Astrocyte (in vitro differentiated cells and primary cell): ENCODE data around the gene SARS1. TPM values are rescaled to one million over a fixed set of nuclear protein-coding genes. Genes with fewer than 3 reads are reported as not detected.

Experiments
- DNase-seq: peaks from one replicate; pipeline ENCODE4 v3.0.0-alpha.2; 2010; ENCODE audit warnings: low read depth
- FAIRE-seq: peaks from 2 replicates; lab custom pipeline; 2011; peaks lifted over from hg19 to GRCh38; lab: Jason Lieb, UNC
- H2AFZ ChIP-seq: 2 replicates; pipeline ENCODE4 v1.6.0; 2012; ENCODE audit warnings: low read depth, low read length, inconsistent platforms
- H3K27ac ChIP-seq: 2 replicates; pipeline ENCODE4 v1.5.1; 2011; ENCODE audit warnings: low read depth, low read length, inconsistent platforms
- H3K27me3 ChIP-seq: 2 replicates; pipeline ENCODE4 v1.6.0; 2011; ENCODE audit warnings: low read length, inconsistent platforms; ENCODE audit not compliant: insufficient read depth
- H3K36me3 ChIP-seq: 2 replicates; pipeline ENCODE4 v1.5.1; 2011; ENCODE audit warnings: low read length, inconsistent platforms; ENCODE audit not compliant: insufficient read depth
- H3K4me1 ChIP-seq: 2 replicates; pipeline ENCODE4 v1.5.1; 2011; ENCODE audit warnings: low read length, inconsistent platforms; ENCODE audit not compliant: insufficient read depth
- H3K4me2 ChIP-seq: 2 replicates; pipeline ENCODE4 v1.6.0; 2012; ENCODE audit warnings: low read length, inconsistent platforms
- H3K4me3 ChIP-seq: 2 replicates; pipeline ENCODE4 v1.5.1; 2011; ENCODE audit warnings: low read depth, mild to moderate bottlenecking, low read length, inconsistent platforms; ENCODE audit not compliant: insufficient read depth
- H3K79me2 ChIP-seq: 2 replicates; pipeline ENCODE4 v1.6.0; 2012; ENCODE audit warnings: mild to moderate bottlenecking, low read length, inconsistent platforms; ENCODE audit not compliant: insufficient read depth
- H3K9ac ChIP-seq: 2 replicates; pipeline ENCODE4 v1.6.0; 2012; ENCODE audit warnings: mild to moderate bottlenecking, low read length, inconsistent platforms
- H3K9me3 ChIP-seq: 2 replicates; pipeline ENCODE4 v1.5.1; 2012; ENCODE audit warnings: low read depth, mild to moderate bottlenecking, low read length, inconsistent platforms; ENCODE audit not compliant: insufficient read depth
- H4K20me1 ChIP-seq: 2 replicates; pipeline ENCODE4 v1.6.0; 2012; ENCODE audit warnings: low read length, inconsistent platforms; ENCODE audit not compliant: insufficient read depth
- H3K27ac Mint-ChIP-seq: one replicate; pipeline ENCODE4 v1.8.0; 2021; ENCODE audit warnings: mild to moderate bottlenecking, mixed read lengths; ENCODE audit not compliant: unreplicated experiment
- H3K27me3 Mint-ChIP-seq: one replicate; pipeline ENCODE4 v1.8.0; 2021; ENCODE audit warnings: low read depth, mixed read lengths; ENCODE audit not compliant: unreplicated experiment
- H3K36me3 Mint-ChIP-seq: one replicate; pipeline ENCODE4 v1.8.0; 2021; ENCODE audit warnings: low read depth, mixed read lengths; ENCODE audit not compliant: unreplicated experiment
- H3K4me1 Mint-ChIP-seq: one replicate; pipeline ENCODE4 v1.8.0; 2021; ENCODE audit warnings: low read depth, mixed read lengths; ENCODE audit not compliant: unreplicated experiment
- H3K4me3 Mint-ChIP-seq: one replicate; pipeline ENCODE4 v1.8.0; 2021; ENCODE audit warnings: mild to moderate bottlenecking, moderate library complexity, mixed read lengths; ENCODE audit not compliant: unreplicated experiment
- H3K9me3 Mint-ChIP-seq: one replicate; pipeline ENCODE4 v1.8.0; 2021; ENCODE audit warnings: mild to moderate bottlenecking, mixed read lengths; ENCODE audit not compliant: unreplicated experiment
- EZH2 ChIP-seq: IDR thresholded peaks from 2 replicates; pipeline ENCODE4 v1.6.1; 2012; ENCODE audit warnings: mild to moderate bottlenecking, low read length, inconsistent platforms; ENCODE audit not compliant: insufficient read depth
- total RNA-seq: library from RNA; stranded (reverse); gene quantifications from 2 replicates; pipeline ENCODE4 v1.2.1, GENCODE V29; 2021
- TF ChIP-seq, protein P1 (sequence below): IDR thresholded peaks from 2 replicates; pipeline ENCODE4 v1.5.1; 2011; ENCODE audit warnings: low read depth, mild to moderate bottlenecking, inconsistent platforms, low read length, moderate library complexity; ENCODE audit not compliant: insufficient read depth

The SARS1 gene
- total RNA-seq, 1 donor from 2014 or later, result 355 TPM

DNA sequence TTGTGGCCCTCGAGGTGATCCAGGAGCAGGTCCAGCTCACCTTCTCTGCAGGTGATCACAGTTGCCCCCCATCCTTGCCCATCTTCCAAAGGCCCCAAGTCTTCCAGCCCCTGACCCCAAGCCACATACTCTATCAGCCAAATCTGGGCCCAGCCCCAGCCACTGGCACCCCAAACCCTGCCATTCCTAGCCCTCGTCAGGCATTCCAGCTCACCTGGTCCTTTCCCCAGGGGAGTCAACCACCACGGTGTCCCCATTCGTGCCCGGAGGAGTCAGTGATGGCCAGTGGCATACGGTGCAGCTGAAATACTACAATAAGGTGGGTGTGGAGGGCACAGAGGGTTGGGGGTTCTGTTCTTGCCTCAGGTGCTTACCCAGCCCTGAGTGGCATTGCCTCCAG, 47.9 kb downstream of the SARS1 start:
- no peaks in the 10 kb centered on the region for H3K79me2 ChIP-seq
- peaks cover 2% of the 10 kb centered on the region for H3K36me3 Mint-ChIP-seq

DNA sequence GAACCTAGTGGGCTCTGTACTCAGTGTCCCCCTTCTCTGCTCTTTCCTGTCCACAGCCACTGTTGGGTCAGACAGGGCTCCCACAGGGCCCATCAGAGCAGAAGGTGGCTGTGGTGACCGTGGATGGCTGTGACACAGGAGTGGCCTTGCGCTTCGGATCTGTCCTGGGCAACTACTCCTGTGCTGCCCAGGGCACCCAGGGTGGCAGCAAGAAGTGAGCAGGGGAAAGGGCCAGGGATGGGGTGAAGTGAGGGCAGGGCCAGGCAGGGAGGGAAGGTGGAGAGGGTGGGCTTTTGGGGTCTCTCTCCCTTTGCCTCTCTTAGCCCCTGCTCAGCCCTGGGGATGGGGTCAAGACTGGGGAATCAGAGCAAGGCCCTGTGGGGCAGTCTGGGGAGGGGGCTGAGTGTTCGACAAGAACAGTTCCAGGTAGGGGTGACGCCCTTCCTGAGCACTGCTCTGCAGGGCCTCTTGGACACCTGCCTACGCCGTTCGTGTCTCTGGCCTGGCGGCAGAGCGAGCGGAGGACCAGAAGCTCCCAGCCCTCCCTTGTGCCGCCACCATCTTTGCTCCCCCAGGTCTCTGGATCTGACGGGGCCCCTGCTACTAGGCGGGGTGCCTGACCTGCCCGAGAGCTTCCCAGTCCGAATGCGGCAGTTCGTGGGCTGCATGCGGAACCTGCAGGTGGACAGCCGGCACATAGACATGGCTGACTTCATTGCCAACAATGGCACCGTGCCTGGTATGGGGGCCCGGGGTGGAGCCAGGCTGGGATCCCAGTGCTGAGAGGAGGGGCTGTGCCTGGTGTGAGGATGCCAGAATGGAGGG, 48.7 kb downstream of the SARS1 start:
- peaks cover 9% of the 10 kb centered on the region for H3K4me1 ChIP-seq
- Mint-ChIP-seq H3K27ac (no peak overlapping the region), H3K4me3 (no peak overlapping the region), H3K36me3 (peaks cover 3% of the 10 kb centered on the region), H3K27me3 (peaks cover 2% of the 10 kb centered on the region), H3K9me3 (no peaks in the 10 kb centered on the region), H3K4me1 (peaks cover 3% of the 10 kb centered on the region)
- H2AFZ ChIP-seq, result no peak overlapping the region
- no peak overlapping the region for H3K4me2 ChIP-seq
- H3K79me2 ChIP-seq, result no peaks in the 10 kb centered on the region
- FAIRE-seq, result no peak
- H3K4me3 ChIP-seq, result no peak overlapping the region
- H3K9me3 ChIP-seq, result no peaks in the 10 kb centered on the region
- no peaks in the 10 kb centered on the region for H3K27me3 ChIP-seq
- H3K9ac ChIP-seq, result no peak overlapping the region
- H4K20me1 ChIP-seq, result no peaks in the 10 kb centered on the region
- no peak for TF ChIP-seq EZH2
- DNase-seq, result no peak
- H3K36me3 ChIP-seq, result no peaks in the 10 kb centered on the region
- no peak overlapping the region for H3K27ac ChIP-seq

More for the DNA sequence above, 47.9 kb downstream of the SARS1 start:
- no peaks in the 10 kb centered on the region for H3K9me3 Mint-ChIP-seq
- no peak overlapping the region for H3K27ac Mint-ChIP-seq
- H3K4me3 ChIP-seq, result no peak overlapping the region
- DNase-seq (no peak), FAIRE-seq (no peak)
- H3K36me3 ChIP-seq, result no peaks in the 10 kb centered on the region
- TF ChIP-seq EZH2, result no peak
- TF ChIP-seq, protein P1, sequence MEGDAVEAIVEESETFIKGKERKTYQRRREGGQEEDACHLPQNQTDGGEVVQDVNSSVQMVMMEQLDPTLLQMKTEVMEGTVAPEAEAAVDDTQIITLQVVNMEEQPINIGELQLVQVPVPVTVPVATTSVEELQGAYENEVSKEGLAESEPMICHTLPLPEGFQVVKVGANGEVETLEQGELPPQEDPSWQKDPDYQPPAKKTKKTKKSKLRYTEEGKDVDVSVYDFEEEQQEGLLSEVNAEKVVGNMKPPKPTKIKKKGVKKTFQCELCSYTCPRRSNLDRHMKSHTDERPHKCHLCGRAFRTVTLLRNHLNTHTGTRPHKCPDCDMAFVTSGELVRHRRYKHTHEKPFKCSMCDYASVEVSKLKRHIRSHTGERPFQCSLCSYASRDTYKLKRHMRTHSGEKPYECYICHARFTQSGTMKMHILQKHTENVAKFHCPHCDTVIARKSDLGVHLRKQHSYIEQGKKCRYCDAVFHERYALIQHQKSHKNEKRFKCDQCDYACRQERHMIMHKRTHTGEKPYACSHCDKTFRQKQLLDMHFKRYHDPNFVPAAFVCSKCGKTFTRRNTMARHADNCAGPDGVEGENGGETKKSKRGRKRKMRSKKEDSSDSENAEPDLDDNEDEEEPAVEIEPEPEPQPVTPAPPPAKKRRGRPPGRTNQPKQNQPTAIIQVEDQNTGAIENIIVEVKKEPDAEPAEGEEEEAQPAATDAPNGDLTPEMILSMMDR, result no peak
- no peak overlapping the region for H3K4me2 ChIP-seq
- no peak overlapping the region for H3K4me3 Mint-ChIP-seq
- H3K27me3 Mint-ChIP-seq, result peaks cover 2% of the 10 kb centered on the region
- H3K27ac ChIP-seq, result no peak overlapping the region
- no peaks in the 10 kb centered on the region for H3K27me3 ChIP-seq
- no peak overlapping the region for H2AFZ ChIP-seq
- H4K20me1 ChIP-seq, result no peaks in the 10 kb centered on the region
- H3K9me3 ChIP-seq, result no peaks in the 10 kb centered on the region
- H3K9ac ChIP-seq, result no peak overlapping the region
- peaks cover 6% of the 10 kb centered on the region for H3K4me1 Mint-ChIP-seq
- H3K4me1 ChIP-seq, result peaks cover 4% of the 10 kb centered on the region

DNA sequence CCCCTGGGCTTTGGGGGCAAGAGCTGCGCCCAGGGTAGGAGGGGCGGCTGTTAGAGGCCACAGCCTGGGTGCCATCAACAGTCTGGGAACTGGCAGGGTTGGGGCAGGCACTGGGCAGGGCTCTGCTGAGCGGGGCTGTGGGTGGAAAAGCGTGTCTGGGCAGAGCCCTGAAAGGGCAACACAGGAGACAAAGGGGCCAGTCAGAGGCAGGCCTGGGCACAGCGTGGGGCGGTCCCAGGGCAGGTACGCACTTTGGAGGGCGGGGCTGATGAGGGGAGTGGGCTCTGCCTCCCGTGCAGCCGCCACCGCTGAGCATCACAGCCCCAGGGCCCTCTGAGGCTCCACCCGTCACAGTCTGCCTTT, 49.5 kb downstream of the SARS1 start:
- no peak overlapping the region for H3K9ac ChIP-seq
- no peak for TF ChIP-seq EZH2
- TF ChIP-seq, protein P1, result no peak
- H4K20me1 ChIP-seq, result no peaks in the 10 kb centered on the region
- peaks cover 2% of the 10 kb centered on the region for H3K27me3 Mint-ChIP-seq
- H3K27ac Mint-ChIP-seq, result no peak overlapping the region
- H3K9me3 Mint-ChIP-seq, result peaks cover 2% of the 10 kb centered on the region
- H3K27ac ChIP-seq, result no peak overlapping the region
- H3K4me2 ChIP-seq, result no peak overlapping the region
- H3K4me3 ChIP-seq, result no peak overlapping the region
- H3K36me3 ChIP-seq, result no peaks in the 10 kb centered on the region
- H3K4me1 ChIP-seq, result peaks cover 6% of the 10 kb centered on the region
- H2AFZ ChIP-seq, result peak overlapping the region; percentile 39
- peaks cover 7% of the 10 kb centered on the region for H3K36me3 Mint-ChIP-seq
- DNase-seq, result no peak
- peaks cover 5% of the 10 kb centered on the region for H3K4me1 Mint-ChIP-seq
- no peaks in the 10 kb centered on the region for H3K79me2 ChIP-seq
- H3K4me3 Mint-ChIP-seq, result no peak overlapping the region
- no peaks in the 10 kb centered on the region for H3K9me3 ChIP-seq
- H3K27me3 ChIP-seq, result no peaks in the 10 kb centered on the region
- FAIRE-seq, result no peak
